GM20000 (cell line): ENCODE data around the gene ALKBH2.
"Not testable (repeated sequence)": the region's sequence is repeated elsewhere in the genome, so short reads cannot be mapped to it uniquely, and the experiment has no call there.

ENCODE experiments used
- DNase-seq: peaks from one replicate; pipeline ENCODE4 v3.0.0; 2012; ENCODE audit warnings: low spot score
- TF ChIP-seq, protein P1 (sequence below): IDR thresholded peaks from 2 replicates; pipeline ENCODE4 v1.5.1; 2012; ENCODE audit warnings: mild to moderate bottlenecking, control low read depth; ENCODE audit errors: extremely low read depth, missing control alignments

Gene ALKBH2

GRCh38 chr12:109065853-109066193 lies 27.4 kb downstream of the ALKBH2 start:
- TF ChIP-seq, protein P1, sequence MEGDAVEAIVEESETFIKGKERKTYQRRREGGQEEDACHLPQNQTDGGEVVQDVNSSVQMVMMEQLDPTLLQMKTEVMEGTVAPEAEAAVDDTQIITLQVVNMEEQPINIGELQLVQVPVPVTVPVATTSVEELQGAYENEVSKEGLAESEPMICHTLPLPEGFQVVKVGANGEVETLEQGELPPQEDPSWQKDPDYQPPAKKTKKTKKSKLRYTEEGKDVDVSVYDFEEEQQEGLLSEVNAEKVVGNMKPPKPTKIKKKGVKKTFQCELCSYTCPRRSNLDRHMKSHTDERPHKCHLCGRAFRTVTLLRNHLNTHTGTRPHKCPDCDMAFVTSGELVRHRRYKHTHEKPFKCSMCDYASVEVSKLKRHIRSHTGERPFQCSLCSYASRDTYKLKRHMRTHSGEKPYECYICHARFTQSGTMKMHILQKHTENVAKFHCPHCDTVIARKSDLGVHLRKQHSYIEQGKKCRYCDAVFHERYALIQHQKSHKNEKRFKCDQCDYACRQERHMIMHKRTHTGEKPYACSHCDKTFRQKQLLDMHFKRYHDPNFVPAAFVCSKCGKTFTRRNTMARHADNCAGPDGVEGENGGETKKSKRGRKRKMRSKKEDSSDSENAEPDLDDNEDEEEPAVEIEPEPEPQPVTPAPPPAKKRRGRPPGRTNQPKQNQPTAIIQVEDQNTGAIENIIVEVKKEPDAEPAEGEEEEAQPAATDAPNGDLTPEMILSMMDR = no peak
- no peak for DNase-seq

GRCh38 chr12:109065154-109065852 lies 28.0 kb downstream of the ALKBH2 start:
- TF ChIP-seq, protein P1 = no peak
- no peak for DNase-seq

GRCh38 chr12:109064143-109064542 lies 29.1 kb downstream of the ALKBH2 start:
- TF ChIP-seq, protein P1 = no peak
- DNase-seq = no peak

GRCh38 chr12:109058773-109059172 lies 34.5 kb downstream of the ALKBH2 start:
- TF ChIP-seq, protein P1 = no peak
- DNase-seq = no peak

DNA sequence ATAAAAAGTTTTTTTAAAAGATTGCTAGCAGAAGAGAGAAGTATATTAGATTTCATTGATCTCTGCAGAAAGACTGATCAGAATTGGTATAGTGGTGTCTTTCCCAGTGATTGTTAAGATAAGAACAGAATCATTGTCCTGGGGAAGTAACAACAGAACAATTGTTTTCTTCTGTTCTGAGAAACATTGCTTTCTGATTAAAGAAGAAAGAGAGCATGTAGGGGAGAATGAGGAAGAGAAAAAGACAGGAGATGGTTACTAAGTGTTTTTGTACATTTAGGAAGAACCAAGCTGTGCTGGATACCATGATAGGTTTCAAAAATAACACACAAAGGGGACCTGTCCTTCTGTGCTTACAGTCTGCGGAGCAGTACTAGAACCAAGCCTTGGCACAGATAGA lies 35.9 kb downstream of the ALKBH2 start:
- no peak for DNase-seq
- TF ChIP-seq, protein P1 = no peak

DNA sequence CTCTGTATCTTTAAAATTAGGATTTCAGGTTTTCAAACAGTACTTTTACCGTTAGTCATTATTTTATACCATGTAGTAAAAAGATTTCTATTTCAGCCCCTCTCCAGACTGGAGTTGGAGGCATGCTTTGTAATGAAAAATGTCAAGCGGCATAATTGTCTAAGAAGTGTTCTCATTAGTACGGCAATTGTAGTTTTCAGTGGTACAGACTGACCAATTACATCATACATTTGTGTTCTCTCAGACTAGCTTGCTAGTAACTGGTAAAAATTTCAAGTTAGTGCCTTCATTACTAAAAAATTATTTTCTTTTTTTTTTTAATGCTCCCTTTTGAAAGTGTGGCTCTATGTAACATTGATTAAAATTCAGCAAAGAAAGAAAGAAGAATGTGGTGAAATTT lies 36.4 kb downstream of the ALKBH2 start:
- TF ChIP-seq, protein P1 = no peak
- DNase-seq = no peak

GRCh38 chr12:109054520-109054919 lies 38.8 kb downstream of the ALKBH2 start:
- DNase-seq = no peak
- TF ChIP-seq, protein P1 = no peak

- DNase-seq = not testable (repeated sequence)
Observed at GRCh38 chr12:109054124-109054513, 39.2 kb downstream of the ALKBH2 start.
